ENCODE data around the gene MAP4K1.
A peak's percentile ranks its signal among the peaks of the same experiment; 100 is the strongest.
"Not testable (repeated sequence)": the region's sequence is repeated elsewhere in the genome, so short reads cannot be mapped to it uniquely, and the experiment has no call there.

MAP4K1 gene

DNA sequence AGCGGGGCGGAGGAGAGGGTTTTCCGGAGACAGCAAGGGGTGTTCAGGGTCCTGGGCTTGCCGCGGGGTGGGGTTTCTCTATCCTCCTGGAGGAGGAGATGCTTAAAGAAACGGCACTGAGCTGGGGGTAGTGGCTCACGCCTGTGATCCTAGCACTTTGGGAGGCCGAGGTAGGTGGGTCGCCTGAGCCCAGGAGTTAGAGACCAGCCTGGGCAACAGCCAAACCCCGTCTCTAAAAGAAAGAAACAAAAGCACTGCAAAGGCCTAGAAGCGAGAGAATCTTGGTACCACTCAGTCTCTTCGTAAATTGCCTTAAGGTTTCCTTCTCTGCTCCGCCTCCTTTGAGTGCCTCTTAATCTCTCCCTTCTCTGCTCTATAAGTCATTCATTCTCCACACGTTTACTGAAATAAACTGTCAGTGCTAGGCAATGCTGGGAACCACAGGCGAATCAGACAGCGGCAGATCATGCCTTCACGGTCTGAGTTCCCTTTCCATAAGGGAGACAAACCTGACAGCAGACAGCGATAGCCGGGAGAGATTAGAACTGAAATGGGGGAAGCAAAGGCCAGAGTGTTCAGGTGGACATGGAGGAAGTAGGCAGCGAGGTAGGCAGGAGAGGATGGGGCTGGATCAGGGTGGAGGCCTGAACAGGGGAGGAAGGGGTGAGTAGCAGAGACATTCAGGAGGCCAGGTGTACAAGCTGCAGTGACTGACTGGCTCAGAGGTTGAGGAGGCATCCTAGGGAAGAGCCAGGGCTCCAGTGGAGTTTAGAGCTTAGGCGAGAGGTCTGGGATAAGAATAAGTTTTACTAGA is 1.8 kb upstream of the MAP4K1 start:
- no peak for DNase-seq

- DNase-seq, result peak; percentile 99
These were observed 1.0 kb upstream of the MAP4K1 start, which contains the start of gene EIF3K for GRCh38 chr19:38618590-38619360. Gene EIF3K (plus strand): TSS chr19:38619188. CDS start chr19:38619269, 81 bp downstream.

DNA sequence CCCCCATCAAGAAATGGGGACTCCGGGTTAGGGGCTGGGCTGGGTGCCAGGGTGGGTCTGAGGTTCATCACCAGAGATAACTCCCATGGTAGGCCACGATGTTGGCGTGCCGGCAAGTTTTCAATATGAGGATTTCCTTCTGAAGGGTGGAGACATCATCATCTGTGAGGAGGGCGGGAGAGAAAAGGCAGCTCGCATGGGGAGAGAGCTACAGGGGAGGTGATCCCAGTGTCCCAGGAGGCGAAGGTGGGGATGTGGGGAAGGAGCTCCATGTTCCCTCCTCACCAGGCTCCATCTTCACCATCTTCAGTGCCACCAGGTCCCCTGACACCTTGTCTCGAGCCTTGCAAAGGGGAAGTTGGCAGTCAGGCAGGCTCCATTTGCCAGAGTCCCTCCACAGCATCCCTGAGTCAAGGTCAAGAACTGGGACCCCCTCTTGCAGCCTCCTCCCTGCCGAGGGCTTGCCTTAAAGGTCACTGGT is 430 bp downstream of the MAP4K1 start:
- DNase-seq, result no peak

DNA sequence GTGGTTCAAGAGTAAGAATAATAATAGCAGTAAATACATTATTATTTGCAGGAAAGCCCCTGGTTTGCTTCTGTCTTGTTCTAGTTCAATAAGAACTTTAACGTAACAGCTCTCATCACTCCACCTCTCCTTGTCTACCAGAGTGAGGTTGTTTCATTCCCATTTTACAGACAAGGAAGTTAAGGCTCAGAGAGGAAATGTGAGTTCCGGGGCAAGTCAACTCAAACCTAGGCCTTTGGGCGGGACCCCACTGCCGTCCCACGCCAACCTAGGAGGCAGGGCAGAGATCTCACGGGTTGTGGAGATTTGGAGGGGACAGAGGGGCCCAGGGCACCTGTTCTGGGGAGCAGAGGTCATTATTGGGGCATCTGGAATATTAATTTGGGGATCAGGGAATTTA is 1.5 kb downstream of the MAP4K1 start:
- no peak for DNase-seq

DNA sequence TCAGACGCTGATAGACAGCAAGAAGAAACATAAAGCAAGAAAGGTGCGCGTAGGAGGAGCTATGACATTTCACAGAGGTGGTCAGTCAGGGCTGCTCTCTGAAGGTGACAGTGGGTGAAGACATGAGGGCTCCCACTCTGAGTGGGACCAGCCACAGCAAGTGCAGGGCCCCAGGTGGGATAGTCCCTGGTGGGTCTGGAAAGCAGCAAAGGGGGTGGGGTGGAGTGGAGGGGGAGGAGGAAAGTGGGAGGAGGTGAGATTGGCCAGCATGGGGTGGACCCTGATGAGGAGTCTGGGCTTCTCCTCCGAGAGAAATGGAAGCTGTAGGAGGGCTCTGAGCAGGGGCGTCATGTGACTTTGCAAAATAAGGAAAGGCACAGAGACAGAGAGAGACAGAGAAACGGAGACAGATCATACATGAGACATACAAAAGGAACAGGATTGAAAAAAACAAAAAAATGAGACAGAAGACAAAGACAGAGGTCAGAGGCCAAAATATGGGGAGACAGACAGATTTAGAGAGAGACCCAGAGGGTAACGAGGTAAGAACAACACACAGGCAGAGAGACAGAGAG is 2.7 kb downstream of the MAP4K1 start:
- no peak for DNase-seq

GRCh38 chr19:38614289-38614688 is 3.5 kb downstream of the MAP4K1 start:
- DNase-seq, result no peak

DNA sequence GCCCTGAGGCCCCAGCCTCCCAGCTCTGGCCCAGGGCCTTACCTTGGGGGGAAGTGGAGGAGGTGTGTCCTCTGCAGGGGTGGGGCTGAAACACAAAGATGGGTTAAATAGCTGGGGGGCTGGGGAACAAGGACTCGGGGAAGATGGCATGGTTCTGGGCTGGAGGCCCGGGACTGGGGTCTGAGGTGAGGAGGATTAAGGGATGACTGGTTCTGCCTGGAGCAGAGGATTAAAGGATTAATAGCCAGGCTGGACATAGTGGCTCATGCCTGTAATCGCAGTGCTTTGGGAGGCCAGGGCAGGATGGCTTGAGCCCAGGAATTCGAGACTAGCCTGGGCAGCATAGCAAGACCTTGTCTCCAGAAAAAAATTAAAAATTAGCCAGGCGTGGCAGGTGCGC is 11.6 kb downstream of the MAP4K1 start:
- DNase-seq, result no peak

DNA sequence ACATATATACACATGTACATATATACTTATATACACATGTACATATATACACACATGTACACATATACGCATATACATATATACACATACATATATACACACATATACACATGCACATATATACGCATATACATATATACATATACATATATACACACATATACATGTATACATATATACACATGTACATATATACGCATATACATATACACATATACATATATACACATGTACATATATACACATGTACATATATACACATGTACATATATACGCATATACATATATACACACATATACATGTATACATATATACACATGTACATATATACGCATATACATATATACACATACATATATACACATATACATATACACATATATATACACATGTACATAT is 14.9 kb downstream of the MAP4K1 start:
- DNase-seq, result not testable (repeated sequence)

DNA sequence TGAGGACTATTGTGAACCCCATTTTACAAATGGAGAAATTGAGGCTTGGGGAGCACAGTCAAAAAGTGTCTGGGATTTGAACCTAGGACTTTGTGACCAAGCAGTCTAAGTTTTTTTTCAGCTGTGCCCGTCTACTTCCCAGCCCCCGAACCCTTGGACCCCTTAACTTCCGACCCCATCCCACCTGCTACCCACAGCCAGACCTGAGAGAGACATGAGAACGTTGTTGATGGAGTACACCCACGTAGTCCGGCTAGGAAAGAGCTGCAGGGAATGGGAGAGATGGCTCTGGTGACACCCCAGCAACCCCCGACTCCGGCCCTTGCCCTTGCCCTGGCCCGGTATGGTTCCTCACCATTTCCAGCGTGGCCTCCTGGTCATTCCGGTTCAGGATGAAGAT is 18.0 kb downstream of the MAP4K1 start:
- DNase-seq, result no peak

DNA sequence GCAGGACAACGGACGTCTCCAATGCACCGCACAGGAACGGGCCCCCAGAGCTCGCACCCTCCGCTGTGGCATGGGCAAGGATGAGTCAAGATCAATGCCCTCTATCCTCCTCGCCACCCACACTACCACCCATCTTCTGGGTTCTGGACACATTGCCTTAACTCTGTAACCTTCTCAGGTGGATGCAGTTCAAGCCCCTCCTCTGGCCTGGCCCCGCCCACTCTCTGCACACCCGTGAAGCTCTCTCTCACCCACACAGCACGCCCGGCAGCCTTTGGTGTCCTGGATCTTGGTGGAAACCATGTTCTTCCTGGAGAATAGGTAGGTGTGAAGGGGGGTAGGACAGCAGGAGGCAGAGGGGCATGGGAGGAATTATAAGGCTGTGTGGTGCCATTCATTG is 20.7 kb downstream of the MAP4K1 start:
- no peak for DNase-seq

DNA sequence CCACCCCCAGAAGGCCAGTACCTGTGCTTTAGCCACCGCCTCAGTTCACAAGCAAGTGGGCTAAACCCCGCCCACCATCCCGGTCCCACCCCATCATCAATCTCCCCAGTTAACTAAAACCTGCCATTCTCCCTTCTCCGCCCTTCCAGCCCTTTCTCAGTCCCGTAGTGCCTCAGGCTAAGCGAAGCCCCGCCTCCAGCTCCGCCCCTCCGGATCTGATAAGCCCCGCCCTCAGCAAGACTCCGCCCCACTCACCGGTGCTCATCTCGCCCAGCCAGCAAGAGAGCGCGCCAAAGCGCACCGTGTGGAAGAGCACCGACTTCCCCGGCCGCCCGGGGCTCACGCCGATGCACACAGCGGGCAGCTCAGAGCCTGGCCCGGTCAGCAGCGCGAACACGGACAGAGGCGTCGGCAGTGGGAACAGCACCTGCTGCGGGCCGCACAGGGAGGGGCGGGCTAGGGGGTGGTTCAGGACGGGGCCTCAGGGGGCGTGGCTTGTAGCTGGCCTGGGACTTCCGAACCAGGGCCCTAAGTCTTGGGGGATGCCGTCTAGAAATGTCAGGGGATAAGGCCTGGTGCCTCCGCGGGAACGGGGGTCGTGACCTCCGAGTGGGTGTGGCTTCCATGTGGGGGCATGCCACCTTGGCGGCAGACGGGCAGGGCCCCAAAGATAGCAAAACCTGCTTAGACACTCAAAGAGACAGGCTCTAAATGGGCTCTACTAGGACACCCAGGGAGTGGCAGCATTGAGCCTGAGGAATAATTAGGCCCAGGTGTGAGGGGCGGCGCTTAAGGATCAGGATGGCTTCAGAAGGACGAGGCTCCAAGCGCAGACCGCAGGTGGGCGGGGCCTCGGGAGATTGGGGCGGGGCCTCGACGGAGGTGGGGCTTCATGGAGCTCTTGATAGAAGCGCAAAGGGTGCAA is 21.4 kb downstream of the MAP4K1 start:
- peak; percentile 88 for DNase-seq

DNA sequence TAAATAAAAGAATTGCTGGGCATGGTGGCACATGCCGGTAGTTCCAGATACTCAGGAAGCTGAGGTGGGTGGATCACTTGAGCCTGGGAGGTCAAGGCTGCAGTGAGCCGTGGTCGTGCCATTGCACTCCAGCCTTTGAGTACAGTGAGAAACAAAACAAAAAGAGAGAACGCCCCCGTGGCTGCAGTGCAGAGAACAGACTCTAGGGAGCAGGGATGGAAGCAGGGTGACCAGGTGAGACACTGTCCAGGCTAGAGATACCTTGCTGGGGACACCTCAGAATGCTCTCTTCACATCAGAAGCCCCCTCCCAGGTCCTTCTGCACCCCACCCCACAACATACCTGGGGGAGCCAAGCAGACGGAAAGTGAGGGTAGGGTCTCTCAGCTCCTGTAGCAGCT is 24.8 kb downstream of the MAP4K1 start:
- DNase-seq, result no peak

- no peak for DNase-seq
These were observed 29.7 kb downstream of the MAP4K1 start for GRCh38 chr19:38588041-38588440.

DNA sequence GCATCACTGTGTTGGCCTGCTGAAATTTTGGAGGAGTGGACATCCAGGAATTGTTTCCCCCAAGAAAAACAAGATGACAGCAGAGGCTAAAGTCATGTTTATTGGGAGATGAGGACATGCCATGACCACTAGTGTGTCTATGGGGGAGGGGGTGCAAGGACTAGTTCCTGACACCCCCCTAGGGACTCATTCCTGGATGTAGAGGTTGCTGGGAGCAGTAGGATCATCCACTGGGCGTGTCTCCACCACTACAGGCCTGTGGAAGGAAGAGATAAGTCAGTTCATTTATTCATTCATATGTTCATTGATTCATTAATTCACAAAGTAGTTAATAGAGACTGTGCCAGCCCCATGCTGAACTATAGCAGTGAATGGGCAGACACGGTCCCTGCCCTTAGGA is 30.2 kb downstream of the MAP4K1 start:
- DNase-seq, result no peak

DNA sequence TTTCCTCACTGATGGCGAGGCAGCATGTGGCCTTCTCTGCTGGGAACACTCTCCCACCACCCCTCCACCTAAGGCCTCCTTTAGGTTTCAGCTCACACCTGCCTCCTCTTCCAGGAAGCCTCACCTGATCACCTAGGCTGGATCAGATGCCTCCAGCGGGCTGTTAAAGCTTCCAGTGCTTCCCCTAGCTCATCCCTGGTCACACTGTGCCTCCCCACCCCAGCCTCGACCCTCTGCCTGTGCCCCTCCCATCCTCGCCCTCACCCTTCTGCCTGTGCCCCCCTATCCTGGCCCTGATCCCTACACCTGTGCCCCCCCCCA is 33.8 kb downstream of the MAP4K1 start:
- no peak for DNase-seq

GRCh38 chr19:38583219-38583984 is 34.4 kb downstream of the MAP4K1 start:
- DNase-seq, result no peak

DNA sequence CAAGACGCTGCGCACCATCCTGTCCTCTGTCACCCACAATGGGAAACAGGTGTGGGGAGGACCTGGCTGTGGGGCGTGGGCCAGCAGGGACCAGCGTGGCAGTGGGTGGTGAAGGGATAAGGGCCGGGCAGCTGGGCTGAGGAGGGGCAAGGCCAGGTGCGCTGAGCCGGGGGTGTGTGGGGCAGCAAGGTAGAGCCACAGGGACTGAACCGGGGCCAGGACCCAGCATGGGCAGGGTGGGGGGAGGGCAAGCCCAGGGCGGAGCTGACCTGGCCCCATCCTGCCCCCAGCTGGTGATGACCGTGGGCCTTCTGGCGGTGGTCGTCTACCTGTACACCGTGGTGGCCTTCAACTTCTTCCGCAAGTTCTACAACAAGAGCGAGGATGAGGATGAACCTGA is 37.7 kb downstream of the MAP4K1 start:
- DNase-seq, result no peak

GRCh38 chr19:38579304-38579703 is 38.4 kb downstream of the MAP4K1 start:
- DNase-seq, result not testable (repeated sequence)

DNA sequence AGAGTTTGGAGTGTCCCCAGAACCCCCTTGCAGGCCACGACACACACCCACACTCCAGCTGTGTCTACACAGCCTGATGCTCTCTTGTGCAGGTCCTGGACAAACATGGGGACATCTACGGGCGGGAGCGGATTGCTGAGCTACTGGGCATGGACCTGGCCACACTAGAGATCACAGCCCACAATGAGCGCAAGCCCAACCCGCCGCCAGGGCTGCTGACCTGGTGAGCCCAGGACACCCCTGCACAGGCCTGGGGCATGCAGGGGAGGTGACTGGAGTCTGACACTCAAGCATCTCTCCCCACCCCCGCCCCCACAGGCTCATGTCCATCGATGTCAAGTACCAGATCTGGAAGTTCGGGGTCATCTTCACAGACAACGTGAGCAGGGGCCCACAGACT is 39.9 kb downstream of the MAP4K1 start:
- DNase-seq, result no peak

GRCh38 chr19:38571682-38572081 is 46.1 kb downstream of the MAP4K1 start:
- no peak for DNase-seq

- peak; percentile 31 for DNase-seq
These were observed 48.3 kb downstream of the MAP4K1 start for GRCh38 chr19:38569368-38569983.

Measured in NCI-H69 (cell line).